ENCODE data around the gene YEATS4.

The YEATS4 gene

DNA sequence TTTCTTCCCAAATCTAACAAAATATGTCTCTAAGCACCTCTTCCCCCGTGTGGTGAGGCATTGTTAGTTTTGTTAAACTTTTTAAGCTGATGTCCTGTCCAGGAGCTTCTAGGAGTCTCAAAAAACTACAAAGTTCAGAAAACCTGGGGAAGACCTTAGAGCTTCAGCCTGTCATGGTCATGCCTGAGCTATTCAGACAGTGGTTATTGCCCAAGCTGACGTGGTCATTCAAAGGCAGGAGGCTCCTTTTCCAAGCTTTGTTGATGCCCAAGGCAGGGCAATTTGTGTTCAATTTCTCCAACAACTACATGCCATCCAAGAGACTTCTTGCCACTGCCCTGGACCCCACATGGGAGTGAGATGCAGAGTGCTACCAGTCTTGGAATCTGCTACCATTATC lies 17.1 kb upstream of the YEATS4 start:
- H2AFZ ChIP-seq (ENCODE audit: low read length), result no peak overlapping the region
- H4K91ac ChIP-seq (ENCODE audit: low read depth, low read length, poor library complexity), result no peak overlapping the region
- WGBS, 2 donors (ENCODE audit: extremely low coverage in 2 of 2, insufficient read length in 2 of 2, insufficient replicate concordance in 1 of 2), result no CpG with 5 or more reads among the region's 2 CpGs

DNA sequence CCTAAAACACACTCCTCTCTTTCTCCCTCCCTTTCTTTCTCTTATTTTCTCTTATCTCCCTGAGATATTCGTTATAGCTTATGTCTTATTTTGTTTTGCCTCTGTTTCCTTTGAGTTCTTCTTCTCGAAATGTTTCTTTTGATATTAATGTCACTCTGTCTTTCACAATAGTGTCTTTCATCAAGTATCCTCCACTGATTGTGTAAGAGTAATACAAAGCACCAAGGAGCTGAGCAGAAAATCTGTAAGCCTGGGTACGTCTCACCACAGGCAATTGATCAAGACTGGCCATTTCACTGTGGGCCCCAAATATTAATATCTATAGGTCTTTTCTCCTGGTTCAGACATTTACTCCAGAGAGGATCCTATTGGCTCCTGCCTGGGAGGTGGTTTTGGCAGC lies 16.2 kb upstream of the YEATS4 start:
- Histone ChIP-seq H3K4me2 (ENCODE audit: insufficient read depth, low read length, poor library complexity, severe bottlenecking) (no peak overlapping the region), H2BK12ac (ENCODE audit: low read length) (no peak overlapping the region), H3K4ac (ENCODE audit: low read length) (no peak overlapping the region), H2BK5ac (ENCODE audit: low read length) (no peak overlapping the region), H3K9ac (ENCODE audit: low read depth, low read length, poor library complexity) (no peak overlapping the region), H3K23ac (ENCODE audit: low read depth, low read length, poor library complexity) (no peak overlapping the region), H2BK120ac (ENCODE audit: low read depth, low read length) (no peak overlapping the region), H4K8ac (ENCODE audit: low read depth, low read length) (no peak overlapping the region), H3K9me3 (replicated peaks in 1 of 2; ENCODE audit: control insufficient read depth in 2 of 2, insufficient read depth in 1 of 2, low read depth in 1 of 2, low read length in 2 of 2) (no peaks in the 10 kb centered on the region), H3K4me1 (ENCODE audit: control insufficient read depth in 2 of 2, insufficient read depth in 1 of 2, low read depth in 1 of 2, low read length in 2 of 2) (peaks cover 0 to 3% of the 10 kb centered on the region in 2 donors), H4K91ac (ENCODE audit: low read depth, low read length, poor library complexity) (no peak overlapping the region), H3K79me1 (ENCODE audit: low read depth, low read length) (no peaks in the 10 kb centered on the region), H3K14ac (ENCODE audit: low read length) (no peak overlapping the region), H3K36me3 (replicated peaks in 1 of 2; ENCODE audit: control insufficient read depth in 2 of 2, insufficient read depth in 2 of 2, low read length in 2 of 2) (no peaks in the 10 kb centered on the region), H2AK5ac (ENCODE audit: low read depth, low read length) (no peak overlapping the region), H3K27me3 (ENCODE audit: control insufficient read depth in 3 of 3, insufficient read depth in 3 of 3, low read depth in 1 of 3, low read length in 3 of 3) (peaks cover 0 to 33% (median 0%) of the 10 kb centered on the region in 3 experiments), H2AFZ (ENCODE audit: low read length) (no peak overlapping the region), H2BK15ac (ENCODE audit: low read length) (no peak overlapping the region), H3K4me3 (ENCODE audit: low read length in 2 of 2) (no peak overlapping the region), H3K18ac (ENCODE audit: low read length) (no peak overlapping the region), H3K27ac (replicated peaks; ENCODE audit: low read length) (no peak overlapping the region)
- WGBS, 2 donors (ENCODE audit: extremely low coverage in 2 of 2, insufficient read length in 2 of 2, insufficient replicate concordance in 1 of 2), result no CpG with 5 or more reads among the region's 3 CpGs
- no peak for DNase-seq (ENCODE audit: low spot score)

More for the DNA sequence above, 17.1 kb upstream of the YEATS4 start:
- Histone ChIP-seq H3K9me3 (replicated peaks in 1 of 2; ENCODE audit: control insufficient read depth in 2 of 2, insufficient read depth in 1 of 2, low read depth in 1 of 2, low read length in 2 of 2) (no peaks in the 10 kb centered on the region), H3K23ac (ENCODE audit: low read depth, low read length, poor library complexity) (no peak overlapping the region), H3K4me3 (ENCODE audit: low read length in 2 of 2) (no peak overlapping the region), H3K18ac (ENCODE audit: low read length) (no peak overlapping the region), H3K27ac (replicated peaks; ENCODE audit: low read length) (no peak overlapping the region), H3K27me3 (ENCODE audit: control insufficient read depth in 3 of 3, insufficient read depth in 3 of 3, low read depth in 1 of 3, low read length in 3 of 3) (peaks cover 0 to 35% (median 0%) of the 10 kb centered on the region in 3 experiments), H3K4me2 (ENCODE audit: insufficient read depth, low read length, poor library complexity, severe bottlenecking) (no peak overlapping the region), H3K9ac (ENCODE audit: low read depth, low read length, poor library complexity) (no peak overlapping the region), H3K36me3 (replicated peaks in 1 of 2; ENCODE audit: control insufficient read depth in 2 of 2, insufficient read depth in 2 of 2, low read length in 2 of 2) (no peaks in the 10 kb centered on the region), H2BK12ac (ENCODE audit: low read length) (no peak overlapping the region), H2BK120ac (ENCODE audit: low read depth, low read length) (no peak overlapping the region), H2BK5ac (ENCODE audit: low read length) (no peak overlapping the region), H3K79me1 (ENCODE audit: low read depth, low read length) (no peaks in the 10 kb centered on the region), H3K4ac (ENCODE audit: low read length) (no peak overlapping the region), H4K8ac (ENCODE audit: low read depth, low read length) (no peak overlapping the region), H3K14ac (ENCODE audit: low read length) (no peak overlapping the region), H2AK5ac (ENCODE audit: low read depth, low read length) (no peak overlapping the region), H3K4me1 (ENCODE audit: control insufficient read depth in 2 of 2, insufficient read depth in 1 of 2, low read depth in 1 of 2, low read length in 2 of 2) (no peaks in the 10 kb centered on the region), H2BK15ac (ENCODE audit: low read length) (no peak overlapping the region)
- DNase-seq (ENCODE audit: low spot score), result no peak

DNA sequence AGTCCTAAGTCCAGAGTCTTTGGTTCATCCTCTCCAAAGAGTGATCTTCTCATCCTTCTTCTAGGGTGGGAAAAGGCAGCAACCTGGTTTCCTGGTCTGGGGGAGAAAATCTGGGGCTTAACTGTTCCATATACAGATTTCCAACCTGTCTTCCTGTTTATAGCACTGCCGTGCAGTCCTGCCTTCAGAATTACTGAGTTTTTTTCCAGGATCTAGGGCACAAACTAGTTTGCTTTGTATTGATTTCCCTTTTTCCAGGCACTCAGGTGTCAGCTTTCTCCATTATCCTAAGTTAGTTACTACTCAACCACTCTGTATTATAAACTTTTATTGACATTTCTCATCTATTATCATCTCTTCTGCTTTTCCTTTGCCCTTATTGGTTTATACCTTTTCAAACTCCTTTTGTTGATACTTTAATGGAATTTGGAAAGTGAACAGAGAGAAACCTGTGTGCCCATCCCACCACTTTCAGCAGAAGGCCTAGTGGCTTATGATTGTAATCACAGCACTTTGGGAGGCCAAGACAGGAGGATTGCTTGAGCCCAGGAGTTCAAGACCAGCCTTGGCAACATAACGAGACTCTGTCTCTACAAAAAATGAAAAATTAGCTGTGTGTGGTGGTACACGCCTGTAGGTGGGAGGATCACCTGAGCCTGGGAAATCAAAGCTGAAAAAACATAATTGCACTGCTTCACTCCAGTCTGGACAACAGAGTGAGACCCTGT lies 15.5 kb upstream of the YEATS4 start:
- Histone ChIP-seq H3K23ac (ENCODE audit: low read depth, low read length, poor library complexity) (no peak overlapping the region), H3K4me2 (ENCODE audit: insufficient read depth, low read length, poor library complexity, severe bottlenecking) (no peak overlapping the region), H2BK15ac (ENCODE audit: low read length) (no peak overlapping the region), H3K9me3 (replicated peaks in 1 of 2; ENCODE audit: control insufficient read depth in 2 of 2, insufficient read depth in 1 of 2, low read depth in 1 of 2, low read length in 2 of 2) (no peaks in the 10 kb centered on the region), H3K9ac (ENCODE audit: low read depth, low read length, poor library complexity) (no peak overlapping the region), H4K91ac (ENCODE audit: low read depth, low read length, poor library complexity) (no peak overlapping the region), H2BK5ac (ENCODE audit: low read length) (no peak overlapping the region), H3K4ac (ENCODE audit: low read length) (no peak overlapping the region), H3K27ac (replicated peaks; ENCODE audit: low read length) (no peak overlapping the region), H3K4me3 (ENCODE audit: low read length in 2 of 2) (no peak overlapping the region), H3K4me1 (ENCODE audit: control insufficient read depth in 2 of 2, insufficient read depth in 1 of 2, low read depth in 1 of 2, low read length in 2 of 2) (peaks cover 0 to 3% of the 10 kb centered on the region in 2 donors), H2AK5ac (ENCODE audit: low read depth, low read length) (no peak overlapping the region), H2BK120ac (ENCODE audit: low read depth, low read length) (no peak overlapping the region), H2AFZ (ENCODE audit: low read length) (no peak overlapping the region), H2BK12ac (ENCODE audit: low read length) (no peak overlapping the region), H4K8ac (ENCODE audit: low read depth, low read length) (no peak overlapping the region), H3K36me3 (replicated peaks in 1 of 2; ENCODE audit: control insufficient read depth in 2 of 2, insufficient read depth in 2 of 2, low read length in 2 of 2) (no peaks in the 10 kb centered on the region), H3K18ac (ENCODE audit: low read length) (no peak overlapping the region), H3K79me1 (ENCODE audit: low read depth, low read length) (no peaks in the 10 kb centered on the region), H3K14ac (ENCODE audit: low read length) (no peak overlapping the region), H3K27me3 (ENCODE audit: control insufficient read depth in 3 of 3, insufficient read depth in 3 of 3, low read depth in 1 of 3, low read length in 3 of 3) (peaks cover 0 to 33% (median 0%) of the 10 kb centered on the region in 3 experiments)
- no CpG with 5 or more reads among the region's 3 CpGs for WGBS, 2 donors (ENCODE audit: extremely low coverage in 2 of 2, insufficient read length in 2 of 2, insufficient replicate concordance in 1 of 2)
- no peak for DNase-seq (ENCODE audit: low spot score)

DNA sequence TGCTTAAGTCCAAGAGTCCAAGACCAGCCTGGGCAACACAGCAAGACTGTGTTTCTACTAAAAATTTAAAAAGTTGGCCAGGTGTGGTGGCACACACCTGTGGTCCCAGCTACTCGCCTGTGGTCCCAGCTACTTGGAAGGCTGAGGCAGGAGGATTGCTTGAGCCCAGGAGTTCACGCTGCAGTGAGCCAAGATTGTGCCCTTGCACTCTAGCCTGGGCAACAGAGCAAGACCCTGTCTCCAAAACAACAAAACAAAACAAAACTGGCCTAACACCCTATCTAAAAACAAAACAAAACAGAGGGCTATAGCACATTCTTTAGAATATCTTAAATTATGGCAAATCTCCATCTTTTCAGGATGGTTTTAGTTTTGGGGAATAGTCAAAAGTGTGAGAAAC lies 14.5 kb upstream of the YEATS4 start:
- Histone ChIP-seq H3K27ac (replicated peaks; ENCODE audit: low read length) (no peak overlapping the region), H3K4me2 (ENCODE audit: insufficient read depth, low read length, poor library complexity, severe bottlenecking) (no peak overlapping the region), H2BK12ac (ENCODE audit: low read length) (no peak overlapping the region), H2BK5ac (ENCODE audit: low read length) (no peak overlapping the region), H3K79me1 (ENCODE audit: low read depth, low read length) (no peaks in the 10 kb centered on the region), H2AFZ (ENCODE audit: low read length) (no peak overlapping the region), H3K23ac (ENCODE audit: low read depth, low read length, poor library complexity) (no peak overlapping the region), H3K4me3 (ENCODE audit: low read length in 2 of 2) (no peak overlapping the region), H3K18ac (ENCODE audit: low read length) (no peak overlapping the region), H3K27me3 (ENCODE audit: control insufficient read depth in 3 of 3, insufficient read depth in 3 of 3, low read depth in 1 of 3, low read length in 3 of 3) (peaks cover 0 to 33% (median 0%) of the 10 kb centered on the region in 3 experiments), H4K91ac (ENCODE audit: low read depth, low read length, poor library complexity) (no peak overlapping the region), H3K4me1 (ENCODE audit: control insufficient read depth in 2 of 2, insufficient read depth in 1 of 2, low read depth in 1 of 2, low read length in 2 of 2) (peaks cover 0 to 3% of the 10 kb centered on the region in 2 donors), H2BK15ac (ENCODE audit: low read length) (no peak overlapping the region), H2AK5ac (ENCODE audit: low read depth, low read length) (no peak overlapping the region), H2BK120ac (ENCODE audit: low read depth, low read length) (no peak overlapping the region), H3K14ac (ENCODE audit: low read length) (no peak overlapping the region), H3K4ac (ENCODE audit: low read length) (no peak overlapping the region), H3K36me3 (replicated peaks in 1 of 2; ENCODE audit: control insufficient read depth in 2 of 2, insufficient read depth in 2 of 2, low read length in 2 of 2) (no peaks in the 10 kb centered on the region), H3K9me3 (replicated peaks in 1 of 2; ENCODE audit: control insufficient read depth in 2 of 2, insufficient read depth in 1 of 2, low read depth in 1 of 2, low read length in 2 of 2) (no peaks in the 10 kb centered on the region), H3K9ac (ENCODE audit: low read depth, low read length, poor library complexity) (no peak overlapping the region), H4K8ac (ENCODE audit: low read depth, low read length) (no peak overlapping the region)
- no CpG with 5 or more reads among the region's 2 CpGs for WGBS, 2 donors (ENCODE audit: extremely low coverage in 2 of 2, insufficient read length in 2 of 2, insufficient replicate concordance in 1 of 2)
- DNase-seq (ENCODE audit: low spot score), result no peak

Data from neuronal stem cell (in vitro differentiated cells).